Brain microvascular endothelial cell (primary cell): Measurements from ENCODE around the gene CEACAM7.

Experiments
- DNase-seq: peaks from one replicate; pipeline ENCODE4 v3.0.0-alpha.2; 2020
- H3K27ac ChIP-seq: fragments of 250-450 bp; sonication (Bioruptor Pico); 2 replicates; pipeline ENCODE4 v1.5.1; 2020; ENCODE audit warnings: mild to moderate bottlenecking, moderate library complexity
- H3K27me3 ChIP-seq: fragments of 250-450 bp; sonication (Bioruptor Pico); replicated peaks from 2 replicates; pipeline ENCODE4 v1.5.1; 2020; ENCODE audit warnings: mild to moderate bottlenecking
- H3K36me3 ChIP-seq: fragments of 250-450 bp; sonication (Bioruptor Pico); replicated peaks from 2 replicates; pipeline ENCODE4 v1.5.1; 2020; ENCODE audit warnings: mild to moderate bottlenecking
- H3K4me3 ChIP-seq: 2 replicates; pipeline ENCODE4 v1.5.1; 2011; ENCODE audit warnings: low read depth, mild to moderate bottlenecking, control low read depth, low read length, moderate library complexity
- CTCF ChIP-seq: IDR thresholded peaks from 2 replicates; pipeline ENCODE4 v1.5.1; 2011; ENCODE audit warnings: low read depth, mild to moderate bottlenecking, moderate library complexity, low read length, control low read depth, inconsistent platforms; ENCODE audit errors: missing control alignments
- in situ Hi-C: cut with HindIII; loops from 2 replicates; pipeline ENCODE4 v1.10.0; 2017; ENCODE audit warnings: low sequenced_read_pairs, low pct_ligation_motif_present

CEACAM7 gene

GRCh38 chr19:41707871-41708371, 19.9 kb upstream of the CEACAM7 start:
- H3K4me3 ChIP-seq = no peak overlapping the region
- H3K27me3 ChIP-seq = no peaks in the 10 kb centered on the region
- TF ChIP-seq CTCF = no peak

GRCh38 chr19:41707502-41707812, 19.4 kb upstream of the CEACAM7 start:
- H3K27ac ChIP-seq = no peak overlapping the region
- no peak for TF ChIP-seq CTCF
- no peaks in the 10 kb centered on the region for H3K36me3 ChIP-seq
- no peaks in the 10 kb centered on the region for H3K27me3 ChIP-seq
- in situ Hi-C loops = no loop called here
- no peak overlapping the region for H3K4me3 ChIP-seq
- no peak for DNase-seq

More at GRCh38 chr19:41707871-41708371, 19.9 kb upstream of the CEACAM7 start:
- in situ Hi-C loops = no loop called here
- H3K36me3 ChIP-seq = no peaks in the 10 kb centered on the region
- no peak for DNase-seq
- no peak overlapping the region for H3K27ac ChIP-seq

DNA sequence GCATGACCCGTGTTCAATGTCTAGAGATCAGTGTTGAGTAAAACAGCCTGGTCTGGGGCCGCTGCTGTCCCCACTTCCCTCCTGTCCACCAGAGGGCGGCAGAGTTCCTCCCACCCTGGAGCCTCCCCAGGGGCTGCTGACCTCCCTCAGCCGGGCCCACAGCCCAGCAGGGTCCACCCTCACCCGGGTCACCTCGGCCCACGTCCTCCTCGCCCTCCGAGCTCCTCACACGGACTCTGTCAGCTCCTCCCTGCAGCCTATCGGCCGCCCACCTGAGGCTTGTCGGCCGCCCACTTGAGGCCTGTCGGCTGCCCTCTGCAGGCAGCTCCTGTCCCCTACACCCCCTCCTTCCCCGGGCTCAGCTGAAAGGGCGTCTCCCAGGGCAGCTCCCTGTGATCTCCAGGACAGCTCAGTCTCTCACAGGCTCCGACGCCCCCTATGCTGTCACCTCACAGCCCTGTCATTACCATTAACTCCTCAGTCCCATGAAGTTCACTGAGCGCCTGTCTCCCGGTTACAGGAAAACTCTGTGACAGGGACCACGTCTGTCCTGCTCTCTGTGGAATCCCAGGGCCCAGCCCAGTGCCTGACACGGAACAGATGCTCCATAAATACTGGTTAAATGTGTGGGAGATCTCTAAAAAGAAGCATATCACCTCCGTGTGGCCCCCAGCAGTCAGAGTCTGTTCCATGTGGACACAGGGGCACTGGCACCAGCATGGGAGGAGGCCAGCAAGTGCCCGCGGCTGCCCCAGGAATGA, 18.9 kb upstream of the CEACAM7 start:
- peak; percentile 66 for TF ChIP-seq CTCF
- Histone ChIP-seq H3K4me3 (no peak overlapping the region), H3K36me3 (no peaks in the 10 kb centered on the region), H3K27ac (no peak overlapping the region), H3K27me3 (no peaks in the 10 kb centered on the region)
- in situ Hi-C loops = no loop called here
- no peak for DNase-seq

DNA sequence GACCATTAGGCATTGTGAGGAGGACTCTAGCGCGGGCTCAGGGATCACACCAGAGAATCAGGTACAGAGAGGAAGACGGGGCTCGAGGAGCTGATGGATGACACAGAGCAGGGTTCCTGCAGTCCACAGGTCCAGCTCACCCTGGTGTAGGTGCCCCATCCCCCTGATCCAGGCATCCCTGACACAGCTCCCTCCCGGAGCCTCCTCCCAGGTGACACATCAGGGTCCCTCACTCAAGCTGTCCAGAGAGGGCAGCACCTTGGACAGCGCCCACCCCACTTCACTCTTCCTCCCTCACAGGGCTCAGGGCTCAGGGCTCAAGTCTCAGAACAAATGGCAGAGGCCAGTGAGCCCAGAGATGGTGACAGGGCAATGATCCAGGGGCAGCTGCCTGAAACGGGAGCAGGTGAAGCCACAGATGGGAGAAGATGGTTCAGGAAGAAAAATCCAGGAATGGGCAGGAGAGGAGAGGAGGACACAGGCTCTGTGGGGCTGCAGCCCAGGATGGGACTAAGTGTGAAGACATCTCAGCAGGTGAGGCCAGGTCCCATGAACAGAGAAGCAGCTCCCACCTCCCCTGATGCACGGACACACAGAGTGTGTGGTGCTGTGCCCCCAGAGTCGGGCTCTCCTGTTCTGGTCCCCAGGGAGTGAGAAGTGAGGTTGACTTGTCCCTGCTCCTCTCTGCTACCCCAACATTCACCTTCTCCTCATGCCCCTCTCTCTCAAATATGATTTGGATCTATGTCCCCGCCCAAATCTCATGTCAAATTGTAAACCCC, 17.5 kb upstream of the CEACAM7 start:
- TF ChIP-seq CTCF = no peak

DNA sequence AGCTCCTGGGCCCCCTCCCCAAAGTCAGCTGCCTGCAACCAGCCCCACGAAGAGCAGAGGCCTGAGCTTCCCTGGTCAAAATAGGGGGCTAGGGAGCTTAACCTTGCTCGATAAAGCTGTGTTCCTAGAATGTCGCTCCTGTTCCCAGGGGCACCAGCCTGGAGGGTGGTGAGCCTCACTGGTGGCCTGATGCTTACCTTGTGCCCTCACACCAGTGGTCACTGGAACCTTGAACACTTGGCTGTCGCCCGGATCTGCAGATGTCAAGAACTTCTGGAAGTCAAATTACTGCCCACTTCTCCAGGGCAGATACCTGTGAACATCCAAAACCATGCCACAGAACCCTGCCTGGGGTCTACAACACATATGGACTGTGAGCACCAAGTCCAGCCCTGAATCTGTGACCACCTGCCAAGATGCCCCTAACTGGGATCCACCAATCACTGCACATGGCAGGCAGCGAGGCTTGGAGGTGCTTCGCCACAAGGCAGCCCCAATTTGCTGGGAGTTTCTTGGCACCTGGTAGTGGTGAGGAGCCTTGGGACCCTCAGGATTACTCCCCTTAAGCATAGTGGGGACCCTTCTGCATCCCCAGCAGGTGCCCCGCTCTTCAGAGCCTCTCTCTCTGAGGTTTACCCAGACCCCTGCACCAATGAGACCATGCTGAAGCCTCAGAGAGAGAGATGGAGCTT, 15.7 kb upstream of the CEACAM7 start:
- in situ Hi-C loops = no loop called here
- Histone ChIP-seq H3K27me3 (no peaks in the 10 kb centered on the region), H3K4me3 (no peak overlapping the region), H3K27ac (no peak overlapping the region), H3K36me3 (no peaks in the 10 kb centered on the region)
- DNase-seq = no peak
- no peak for TF ChIP-seq CTCF

More for the DNA sequence above, 17.5 kb upstream of the CEACAM7 start:
- in situ Hi-C loops = no loop called here
- Histone ChIP-seq H3K27ac (no peak overlapping the region), H3K36me3 (no peaks in the 10 kb centered on the region), H3K27me3 (no peaks in the 10 kb centered on the region), H3K4me3 (no peak overlapping the region)
- DNase-seq = no peak
